AG09309 (cell line): ENCODE data around the gene LYRM1.
"Not testable (repeated sequence)": the region's sequence is repeated elsewhere in the genome, so short reads cannot be mapped to it uniquely, and the experiment has no call there.

ENCODE experiments used
- DNase-seq: peaks from one replicate; pipeline ENCODE4 v3.0.0-alpha.2; 2010; ENCODE audit warnings: low read depth
- H3K4me3 ChIP-seq: 2 replicates; pipeline ENCODE4 v1.5.1; 2011; ENCODE audit warnings: mild to moderate bottlenecking, low read depth, low read length, moderate library complexity; ENCODE audit not compliant: control insufficient read depth
- CTCF ChIP-seq: IDR thresholded peaks from 2 replicates; pipeline ENCODE4 v1.5.1; 2011; ENCODE audit warnings: mild to moderate bottlenecking, low read depth, low read length, inconsistent platforms; ENCODE audit not compliant: insufficient read depth, control insufficient read depth; ENCODE audit errors: missing control alignments

Gene LYRM1

GRCh38 chr16:20928774-20929411 lies 28.3 kb downstream of the LYRM1 start:
- H3K4me3 ChIP-seq, result no peak overlapping the region
- DNase-seq, result peak; percentile 17
- TF ChIP-seq CTCF, result no peak

DNA sequence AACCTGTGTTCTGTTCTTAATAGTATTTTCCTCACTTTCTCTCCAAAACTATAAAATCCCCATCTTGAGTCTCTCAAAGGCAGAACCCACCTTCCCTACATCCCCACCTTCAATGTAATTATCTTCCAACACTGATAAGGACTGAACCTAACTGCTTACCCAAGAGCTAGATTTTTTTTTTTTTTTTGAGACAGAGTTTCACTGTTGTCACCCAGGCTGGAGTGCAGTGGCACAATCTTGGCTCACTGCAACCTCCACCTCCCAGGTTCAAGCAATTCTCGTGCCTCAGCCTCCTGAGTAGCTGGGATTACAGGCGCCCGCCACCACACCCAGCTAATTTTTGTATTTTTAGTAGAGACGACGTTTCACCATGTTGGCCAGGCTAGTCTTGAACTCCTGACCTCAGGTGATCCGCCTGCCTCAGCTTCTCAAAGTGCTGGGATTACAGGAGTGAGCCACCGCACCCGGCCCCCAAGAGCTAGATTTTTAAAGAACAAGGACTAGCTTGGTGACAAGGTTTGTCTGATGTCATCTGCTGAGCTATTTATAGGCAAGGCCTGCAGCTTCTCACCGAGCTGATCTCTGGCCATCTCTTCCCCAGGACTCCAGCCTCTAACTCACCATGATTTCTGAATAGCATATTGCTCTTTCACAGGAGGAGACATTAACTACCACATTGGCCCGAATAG lies 29.2 kb downstream of the LYRM1 start:
- H3K4me3 ChIP-seq, DNase-seq: not testable (repeated sequence)

- TF ChIP-seq CTCF, result no peak
- DNase-seq, result no peak
- H3K4me3 ChIP-seq, result no peak overlapping the region
Measured at GRCh38 chr16:20930365-20930690, 29.8 kb downstream of the LYRM1 start.

DNA sequence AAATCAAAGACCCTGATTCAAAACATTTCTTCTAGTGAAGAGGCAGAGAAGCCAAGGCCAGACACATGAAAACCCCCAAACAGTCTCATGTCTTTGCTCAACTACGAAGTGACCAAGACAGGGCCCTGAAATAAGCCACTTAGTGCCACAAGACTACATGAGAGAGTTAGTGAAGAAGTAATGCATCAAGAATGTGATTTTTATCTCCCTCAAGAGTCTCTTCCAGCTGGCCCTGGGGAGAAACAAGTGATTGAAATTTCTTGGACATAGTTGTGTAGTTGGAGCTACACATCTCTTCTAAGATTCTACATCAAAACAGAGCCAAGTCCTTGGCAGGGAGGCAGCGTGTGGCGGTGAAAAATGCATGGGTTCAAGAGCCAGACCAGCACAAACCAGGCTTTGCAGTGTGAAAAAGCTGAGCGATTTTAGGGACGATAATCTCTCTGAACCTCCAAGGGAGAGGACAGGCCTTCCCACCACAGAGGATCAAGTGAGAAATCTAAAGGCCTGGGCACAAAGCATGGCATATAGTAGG lies 30.6 kb downstream of the LYRM1 start:
- no peak for DNase-seq
- no peak for TF ChIP-seq CTCF

DNA sequence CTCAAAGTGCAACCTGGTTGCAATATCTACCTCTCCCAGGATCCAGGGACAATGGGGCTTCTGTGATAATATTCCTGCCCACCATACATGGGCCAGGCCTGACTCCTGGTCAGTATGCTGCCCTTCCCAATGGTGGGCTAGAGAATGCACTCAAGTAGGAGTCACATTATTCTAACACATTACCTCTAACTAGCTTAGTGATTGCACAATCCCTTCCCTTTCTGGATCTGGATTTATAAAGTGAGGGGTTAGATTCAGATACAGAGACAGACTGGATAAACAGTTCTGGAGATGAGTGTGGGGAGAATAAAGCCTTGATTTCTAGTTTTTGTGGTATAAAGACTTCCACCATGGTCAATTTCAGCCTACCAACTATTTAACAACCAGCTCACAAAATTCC lies 33.0 kb downstream of the LYRM1 start:
- DNase-seq, result no peak
- no peak for TF ChIP-seq CTCF
- H3K4me3 ChIP-seq, result no peak overlapping the region

More for the DNA sequence above, 30.6 kb downstream of the LYRM1 start:
- H3K4me3 ChIP-seq, result no peak overlapping the region

DNA sequence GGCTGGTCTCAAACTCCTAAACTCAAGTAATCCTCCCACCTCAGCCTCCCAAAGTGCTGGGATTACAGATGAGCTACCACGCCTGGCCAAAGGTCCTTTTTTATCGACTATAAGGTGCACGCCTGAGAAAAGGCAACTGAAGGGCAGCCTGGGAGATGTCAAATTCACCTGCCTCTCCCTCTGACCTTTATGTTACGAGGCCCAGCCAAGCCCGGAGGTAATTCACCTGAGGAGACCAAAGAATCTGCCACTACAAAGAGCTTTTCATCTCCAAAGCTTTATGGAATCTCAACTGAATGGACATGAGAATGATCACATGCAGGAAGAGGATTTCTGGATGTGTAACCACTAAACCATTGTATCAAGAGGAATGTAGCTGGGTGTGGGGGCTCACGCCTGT lies 37.2 kb downstream of the LYRM1 start:
- no peak overlapping the region for H3K4me3 ChIP-seq
- DNase-seq, result no peak
- TF ChIP-seq CTCF, result no peak

- TF ChIP-seq CTCF, result no peak
- peak; percentile 17 for DNase-seq
- H3K4me3 ChIP-seq, result no peak overlapping the region
Measured at GRCh38 chr16:20938426-20938825, 37.9 kb downstream of the LYRM1 start.
